CD8-positive, alpha-beta memory T cell (primary cell): ENCODE measurements around the gene SYT4. TPM values are rescaled to one million over a fixed set of nuclear protein-coding genes. Genes with fewer than 3 reads are reported as not detected.

Experiments used
- polyA plus RNA-seq: library from polyadenylated mRNA; unstranded; fragments of 300-500 nt; fragmentation: Illumina TruSeq; gene quantifications from one replicate; pipeline ENCODE4 v1.2.3, GENCODE V29; 2021
- total RNA-seq, 2 experiments: library from RNA; stranded (reverse); gene quantifications; one replicate each; pipeline ENCODE4 v1.2.3, GENCODE V29; 2021

SYT4 gene
- total and polyA plus RNA-seq, 3 experiments from 2014 or later: not detected

Other genes starting within 250 kb of the SYT4 start
- gene RIT2, start 161.8 kb downstream of the SYT4 start, total RNA-seq: not detected
- not detected for gene RIT2, start 161.8 kb downstream of the SYT4 start, polyA plus RNA-seq